ENCODE results near the gene ADM.

The ADM gene

GRCh38 chr11:10310301-10310841 is 5.5 kb downstream of the ADM start:
- no peak for DNase-seq (ENCODE audit: low spot score)

GRCh38 chr11:10311802-10312201 is 6.9 kb downstream of the ADM start:
- no peak for DNase-seq (ENCODE audit: low spot score)

- peak; percentile 81 for DNase-seq (ENCODE audit: low spot score)
Observed at GRCh38 chr11:10314199-10315072, 9.6 kb downstream of the ADM start.

- DNase-seq (ENCODE audit: low spot score): no peak
Observed at GRCh38 chr11:10315083-10315482, 10.2 kb downstream of the ADM start.

GRCh38 chr11:10317151-10317755 is 12.4 kb downstream of the ADM start:
- DNase-seq (ENCODE audit: low spot score): no peak

GRCh38 chr11:10317776-10318526 is 13.1 kb downstream of the ADM start:
- peak; percentile 38 for DNase-seq (ENCODE audit: low spot score)

GRCh38 chr11:10318527-10318802 is 13.6 kb downstream of the ADM start:
- DNase-seq (ENCODE audit: low spot score): no peak

GRCh38 chr11:10319702-10320558 is 15.1 kb downstream of the ADM start:
- DNase-seq (ENCODE audit: low spot score): no peak

GRCh38 chr11:10320736-10321465 is 16.0 kb downstream of the ADM start:
- DNase-seq (ENCODE audit: low spot score): no peak

GRCh38 chr11:10322401-10322800 is 17.5 kb downstream of the ADM start:
- no peak for DNase-seq (ENCODE audit: low spot score)

GRCh38 chr11:10322830-10323792 is 18.2 kb downstream of the ADM start:
- DNase-seq (ENCODE audit: low spot score): peak; percentile 39

- DNase-seq (ENCODE audit: low spot score): no peak
Observed at GRCh38 chr11:10323793-10324170, 18.9 kb downstream of the ADM start.

- no peak for DNase-seq (ENCODE audit: low spot score)
Observed at GRCh38 chr11:10324474-10324873, 19.6 kb downstream of the ADM start.

- DNase-seq (ENCODE audit: low spot score): no peak
Observed at GRCh38 chr11:10325277-10326011, 20.6 kb downstream of the ADM start.

GRCh38 chr11:10326012-10326964 is 21.4 kb downstream of the ADM start:
- DNase-seq (ENCODE audit: low spot score): no peak

GRCh38 chr11:10327254-10327653 is 22.4 kb downstream of the ADM start:
- no peak for DNase-seq (ENCODE audit: low spot score)

GRCh38 chr11:10328314-10329098 is 23.6 kb downstream of the ADM start:
- no peak for DNase-seq (ENCODE audit: low spot score)
